Uterus (tissue), 4 donors: ENCODE data around the gene KCNQ5. TPM values are rescaled to one million over a fixed set of nuclear protein-coding genes. Genes with fewer than 3 reads are reported as not detected.

ENCODE experiments used
- DNase-seq, 2 donors: peaks; one replicate each; pipeline ENCODE4 v3.0.0-alpha.2; 2019 to 2020
- H3K27ac ChIP-seq, 2 donors: fragments of 200-600 bp; sonication (generic); 1 replicate in 1 of 2; 2 replicates in 1 of 2; pipeline ENCODE4 v1.5.1; 2016 to 2018
- H3K27me3 ChIP-seq, 2 donors: fragments of 200-600 bp; sonication (generic); one replicate each; pipeline ENCODE4 v1.5.1; 2018 to 2019; ENCODE audit warnings: control low read depth in 1 of 2
- H3K36me3 ChIP-seq, 2 donors: fragments of 200-600 bp; sonication (generic); one replicate each; pipeline ENCODE4 v1.5.1; 2019; ENCODE audit warnings: control low read depth in 1 of 2
- H3K4me1 ChIP-seq, 2 donors: fragments of 200-600 bp; sonication (generic); one replicate each; pipeline ENCODE4 v1.5.1; 2018 to 2019; ENCODE audit warnings: control low read depth in 1 of 2
- H3K4me3 ChIP-seq, 2 donors: fragments of 200-600 bp; sonication (generic); 1 replicate in 1 of 2; 2 replicates in 1 of 2; pipeline ENCODE4 v1.5.1; 2018 to 2019; ENCODE audit warnings: mild to moderate bottlenecking in 1 of 2
- H3K9me3 ChIP-seq, 2 donors: fragments of 200-600 bp; sonication (generic); one replicate each; pipeline ENCODE4 v1.5.1; 2019; ENCODE audit warnings: control low read depth in 1 of 2
- CTCF ChIP-seq, 4 experiments: fragments of 200-600 bp in 2 of 4; fragments of 450-650 bp in 2 of 4; sonication (generic) in 2 of 4; IDR thresholded peaks; one replicate each; pipeline ENCODE4 v1.5.1; 2016 to 2019; ENCODE audit warnings: antibody characterized with exemption in 4 of 4, mild to moderate bottlenecking in 2 of 4, moderate library complexity in 1 of 4
- POLR2A ChIP-seq, 2 donors: fragments of 450-650 bp; IDR thresholded peaks; one replicate each; pipeline ENCODE4 v1.6.1; 2016; ENCODE audit warnings: antibody characterized with exemption in 2 of 2, mild to moderate bottlenecking in 1 of 2, moderate library complexity in 1 of 2
- intact Hi-C: fragments of 100-400 bp; cut with DNase I; formaldehyde crosslinking; loops from one replicate; pipeline ENCODE4 v1.15.1; 2023; ENCODE audit warnings: low total_unique reads
- total RNA-seq, 4 donors: library from RNA; depleted of rRNA in 3 of 4; stranded (reverse); fragments of >200 nt in 3 of 4; gene quantifications; one replicate each; pipeline versions ENCODE4 v1.1.0 to v1.2.4, GENCODE V29; 2014 to 2023
- donor health status: DM: yes; HTN: yes; CAD: no.

The KCNQ5 gene
- total RNA-seq, 4 donors from 2014 or later, result 0.34 to 2.4 TPM; not detected in 2

- intact Hi-C loops, result no loop called here
- H3K4me3 ChIP-seq, result no peak overlapping the region
- H3K27me3 ChIP-seq, result no peaks in the 10 kb centered on the region
- DNase-seq, result no peak
- no peaks in the 10 kb centered on the region for H3K4me1 ChIP-seq
- no peak overlapping the region for H3K27ac ChIP-seq
- H3K9me3 ChIP-seq, result no peaks in the 10 kb centered on the region
- no peaks in the 10 kb centered on the region for H3K36me3 ChIP-seq
- no peak for TF ChIP-seq CTCF (IDR thresholded peaks at IDR 0.05)
- TF ChIP-seq POLR2A (IDR thresholded peaks at IDR 0.05), result no peak
Measured at GRCh38 chr6:72959821-72960220, 338.0 kb downstream of the KCNQ5 start.

DNA sequence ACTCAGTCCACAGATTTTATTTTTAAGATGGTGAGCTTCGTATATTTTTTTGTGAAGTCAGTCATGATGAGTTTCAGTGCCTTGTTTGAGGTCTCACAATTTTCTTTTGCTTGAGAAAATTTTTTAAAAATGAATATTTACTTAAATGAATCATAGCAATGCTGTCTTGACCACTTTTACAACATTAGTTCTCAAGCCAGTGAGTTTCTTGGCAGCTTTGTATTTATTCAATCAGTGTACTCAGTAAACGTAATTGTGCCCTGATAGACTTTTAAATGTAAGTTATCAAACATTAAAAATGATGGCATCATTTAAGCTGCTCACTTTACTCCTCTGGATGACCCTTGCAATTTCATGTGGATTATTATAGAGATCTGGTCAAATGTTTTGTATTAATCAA, 342.1 kb downstream of the KCNQ5 start:
- no peaks in the 10 kb centered on the region for H3K4me1 ChIP-seq

DNA sequence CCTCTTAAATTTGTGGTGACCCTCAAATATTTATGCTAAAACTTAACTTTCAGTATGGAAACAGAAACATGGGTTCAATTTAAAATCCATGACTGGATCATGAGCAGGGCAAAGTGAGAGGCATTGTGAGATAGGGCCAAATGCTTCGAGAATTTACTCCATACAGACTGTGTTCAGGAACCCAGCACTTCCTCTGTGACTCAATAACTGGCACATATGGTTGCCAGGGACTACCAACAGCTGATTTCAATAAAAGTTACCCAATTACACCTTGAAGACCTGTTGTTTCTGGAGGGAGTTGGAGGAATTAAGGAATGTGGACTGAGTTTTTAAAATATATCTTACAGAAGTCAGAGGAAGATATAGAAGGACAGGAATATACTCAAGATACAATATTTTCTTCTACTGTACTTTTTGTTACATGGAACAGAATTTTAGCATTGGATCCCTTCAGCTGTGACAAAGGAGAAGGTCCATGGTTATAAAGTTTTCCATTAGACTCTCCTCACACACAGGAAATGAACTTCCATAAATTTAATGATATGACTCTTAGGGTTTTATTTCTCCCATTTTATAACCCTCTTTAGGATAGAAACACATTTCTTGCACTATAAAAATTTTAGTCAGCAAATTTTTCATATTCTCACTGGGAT, 344.9 kb downstream of the KCNQ5 start:
- H3K4me3 ChIP-seq, result no peak overlapping the region
- H3K9me3 ChIP-seq, result no peaks in the 10 kb centered on the region
- no peaks in the 10 kb centered on the region for H3K36me3 ChIP-seq
- no peaks in the 10 kb centered on the region for H3K4me1 ChIP-seq
- H3K27me3 ChIP-seq, result no peaks in the 10 kb centered on the region
- H3K27ac ChIP-seq, result no peak overlapping the region
- intact Hi-C loops, result no loop called here
- no peak for DNase-seq
- no peak for TF ChIP-seq POLR2A (IDR thresholded peaks at IDR 0.05)
- TF ChIP-seq CTCF (IDR thresholded peaks at IDR 0.05), result no peak

More for the DNA sequence above, 342.1 kb downstream of the KCNQ5 start:
- Histone ChIP-seq H3K27me3 (no peaks in the 10 kb centered on the region), H3K27ac (no peak overlapping the region), H3K36me3 (no peaks in the 10 kb centered on the region), H3K4me3 (no peak overlapping the region), H3K9me3 (no peaks in the 10 kb centered on the region)
- TF ChIP-seq CTCF (IDR thresholded peaks at IDR 0.05) (no peak), POLR2A (IDR thresholded peaks at IDR 0.05) (no peak)
- DNase-seq, result no peak
- intact Hi-C loops, result no loop called here

DNA sequence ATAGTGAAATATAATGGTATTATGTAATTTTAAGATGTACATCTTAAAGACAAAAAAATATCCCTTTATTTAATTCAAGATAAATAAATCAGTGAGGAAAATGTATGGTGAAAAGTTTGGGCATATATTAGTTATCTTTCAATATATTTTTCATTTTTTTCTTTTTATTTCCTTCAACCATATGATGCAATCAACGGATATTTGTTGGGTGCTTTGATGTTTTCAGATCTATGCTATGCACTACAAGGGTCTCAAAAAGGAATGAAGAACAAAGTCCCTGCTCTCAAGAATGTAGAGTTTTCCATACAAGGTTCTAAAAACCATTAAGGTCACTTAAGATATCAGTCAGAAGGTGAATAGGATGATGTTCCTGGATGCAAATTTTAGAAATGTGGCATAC, 345.5 kb downstream of the KCNQ5 start:
- Histone ChIP-seq H3K36me3 (no peaks in the 10 kb centered on the region), H3K9me3 (no peaks in the 10 kb centered on the region), H3K4me3 (no peak overlapping the region), H3K27ac (no peak overlapping the region), H3K4me1 (no peaks in the 10 kb centered on the region), H3K27me3 (no peaks in the 10 kb centered on the region)
- no peak for DNase-seq
- intact Hi-C loops, result no loop called here
- TF ChIP-seq CTCF (IDR thresholded peaks at IDR 0.05), result no peak
- no peak for TF ChIP-seq POLR2A (IDR thresholded peaks at IDR 0.05)

GRCh38 chr6:72968704-72969103, 346.8 kb downstream of the KCNQ5 start:
- Histone ChIP-seq H3K27ac (no peak overlapping the region), H3K4me1 (no peaks in the 10 kb centered on the region), H3K9me3 (no peaks in the 10 kb centered on the region), H3K36me3 (no peaks in the 10 kb centered on the region), H3K4me3 (no peak overlapping the region), H3K27me3 (no peaks in the 10 kb centered on the region)
- no peak for TF ChIP-seq POLR2A (IDR thresholded peaks at IDR 0.05)
- no peak for TF ChIP-seq CTCF (IDR thresholded peaks at IDR 0.05)
- DNase-seq, result no peak
- intact Hi-C loops, result no loop called here
